Spinal cord (tissue), 10 donors: ENCODE data around the gene PNPLA7. TPM values are rescaled to one million over a fixed set of nuclear protein-coding genes. Genes with fewer than 3 reads are reported as not detected.
A peak's percentile ranks its signal among the peaks of the same experiment; 100 is the strongest.

Experiments used
- DNase-seq, 6 donors: peaks; one replicate each; pipeline versions ENCODE4 v3.0.0 to v3.0.0-alpha.2; 2013 to 2015; ENCODE audit warnings: low spot score in 6 of 6, low read depth in 4 of 6
- H3K27ac ChIP-seq: one replicate; pipeline ENCODE4 v1.5.1; 2013; ENCODE audit warnings: low read depth, low read length, control low read depth
- H3K27me3 ChIP-seq: one replicate; pipeline ENCODE4 v1.6.1; 2013; ENCODE audit warnings: low read length; ENCODE audit not compliant: control insufficient read depth, insufficient read depth
- H3K36me3 ChIP-seq: one replicate; pipeline ENCODE4 v1.6.1; 2013; ENCODE audit warnings: low read length; ENCODE audit not compliant: control insufficient read depth, insufficient read depth
- H3K4me1 ChIP-seq: one replicate; pipeline ENCODE4 v1.6.1; 2013; ENCODE audit warnings: low read length; ENCODE audit not compliant: control insufficient read depth, insufficient read depth
- H3K4me3 ChIP-seq: one replicate; pipeline ENCODE4 v1.5.1; 2013; ENCODE audit warnings: low read depth, low read length, control low read depth
- H3K9me3 ChIP-seq: one replicate; pipeline ENCODE4 v1.6.1; 2013; ENCODE audit warnings: low read length; ENCODE audit not compliant: control insufficient read depth, insufficient read depth
- whole genome bisulfite sequencing: methylation state at CpG from one replicate; pipeline ENCODE4 v1.1.5; 2013; ENCODE audit warnings: missing lambda C conversion rate; ENCODE audit not compliant: insufficient coverage; 5-methylcytosine and 5-hydroxymethylcytosine counted together
- polyA plus RNA-seq, 2 donors: library from polyadenylated mRNA; unstranded; fragments of 120-200 nt; gene quantifications; one replicate each; pipeline ENCODE4 v1.2.1, GENCODE V29; 2013; ENCODE audit not compliant: insufficient read length in 2 of 2
- total RNA-seq, 2 donors: library from RNA; depleted of rRNA in 1 of 2; stranded (reverse); fragments of 120-200 nt in 1 of 2; fragments of >200 nt in 1 of 2; gene quantifications; one replicate each; pipeline versions ENCODE4 v1.2.3 to v1.2.4, GENCODE V29; 2013 to 2014
- donor health status: healthy.

Gene PNPLA7
- total and polyA plus RNA-seq, 4 donors: 0.89 to 6.6 (median 4.4) TPM

DNA sequence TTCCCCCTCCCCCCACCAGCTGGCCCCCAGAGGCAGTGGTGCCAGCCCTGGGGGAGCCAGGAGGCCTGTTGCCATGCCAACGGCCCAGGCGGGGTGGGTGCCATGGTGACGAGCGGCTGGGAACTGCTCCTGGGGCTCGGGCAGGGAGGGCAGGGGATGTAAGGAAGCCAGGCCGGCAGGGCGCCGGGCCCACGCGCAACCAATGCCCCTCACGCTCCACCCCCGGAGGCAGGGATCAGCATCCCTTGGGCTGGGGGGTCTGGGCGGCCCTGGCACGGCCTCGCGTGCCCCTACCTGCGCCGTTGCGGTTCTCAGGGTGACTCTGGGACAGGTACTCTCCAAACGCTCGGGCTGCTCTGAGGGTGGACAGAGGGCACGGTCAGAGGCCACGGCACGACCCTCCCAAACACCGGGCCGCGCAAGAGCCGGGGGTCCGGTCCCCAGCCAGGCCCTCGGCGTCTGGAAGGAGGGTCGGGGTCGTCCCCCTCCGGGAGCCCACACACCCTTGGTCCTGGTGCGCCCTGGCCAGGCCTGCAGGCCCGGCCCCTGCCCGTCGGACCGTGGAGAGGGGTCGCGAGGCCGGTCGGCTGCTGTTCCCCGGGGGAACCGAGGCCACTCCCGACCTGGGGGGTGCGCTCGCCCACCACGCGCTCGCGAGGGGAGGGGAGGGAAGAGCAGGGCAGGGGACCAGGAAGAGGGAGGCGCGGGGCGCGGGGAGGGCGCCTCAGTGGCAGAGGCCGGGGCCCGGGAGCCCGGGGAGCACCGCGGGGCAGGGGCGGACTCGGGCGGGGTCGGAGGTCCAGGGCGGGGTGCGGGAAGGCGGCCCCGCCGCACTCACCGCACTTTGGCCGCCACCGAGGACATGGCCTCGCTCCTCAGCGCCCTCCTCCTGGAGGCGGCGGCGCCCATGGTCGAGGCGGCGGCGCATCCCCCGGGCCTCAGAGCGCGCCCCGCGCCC is 91.7 kb downstream of the PNPLA7 start:
- H3K27me3 ChIP-seq: no peaks in the 10 kb centered on the region
- DNase-seq: peak in 4 of 6 donors; percentile 58 to 95 (median 73)
- H3K27ac ChIP-seq: peak overlapping the region; percentile 78
- H3K36me3 ChIP-seq: peaks cover 82% of the 10 kb centered on the region
- 1% methylated on average over 88 of the region's 88 CpGs for WGBS
- no peaks in the 10 kb centered on the region for H3K9me3 ChIP-seq
- H3K4me3 ChIP-seq: peak overlapping the region; percentile 48
- peaks cover 67% of the 10 kb centered on the region for H3K4me1 ChIP-seq

DNA sequence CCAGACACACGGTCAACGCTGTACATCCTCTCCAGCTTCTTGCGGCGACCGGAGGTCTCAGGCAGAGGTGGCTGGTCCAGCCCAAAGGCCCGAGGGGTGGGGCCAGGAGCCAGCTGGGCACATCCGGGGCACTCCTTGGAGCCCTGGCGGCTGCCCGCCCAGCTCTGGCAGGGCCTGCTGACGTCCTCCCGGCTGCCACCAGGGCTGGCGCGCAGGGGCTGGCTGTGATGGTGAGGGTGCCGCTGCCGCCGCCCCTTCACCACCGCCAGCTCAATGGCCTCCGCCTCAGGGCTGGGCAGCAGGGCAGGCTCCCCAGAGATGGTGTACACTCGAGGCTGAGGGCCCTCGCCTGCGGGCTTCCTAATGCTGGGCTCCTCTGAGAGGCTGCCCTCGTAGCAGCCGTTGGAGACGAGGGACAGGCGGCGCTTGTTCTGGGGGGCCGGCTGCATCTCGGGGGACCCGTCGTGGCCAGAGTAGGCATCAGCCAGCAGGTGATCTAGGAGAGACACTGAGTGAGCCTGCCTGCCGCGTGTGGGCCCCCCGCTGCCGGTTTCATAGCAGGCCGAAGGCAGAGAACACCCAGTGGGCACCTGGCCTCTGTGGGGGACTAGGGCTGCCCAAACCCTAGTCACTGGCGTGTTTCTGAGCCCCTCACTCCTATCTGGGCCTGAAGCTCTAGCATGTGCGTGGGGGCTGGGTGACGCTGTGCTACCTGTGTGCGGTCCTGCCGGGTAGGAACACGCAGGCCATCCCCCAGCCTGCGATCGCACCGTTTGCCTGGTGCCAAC is 92.6 kb downstream of the PNPLA7 start:
- 43% methylated on average over 44 of the region's 44 CpGs for WGBS
- H3K4me1 ChIP-seq: peaks cover 76% of the 10 kb centered on the region
- H3K36me3 ChIP-seq: peaks cover 82% of the 10 kb centered on the region
- no peaks in the 10 kb centered on the region for H3K27me3 ChIP-seq
- no peaks in the 10 kb centered on the region for H3K9me3 ChIP-seq
- DNase-seq: peak in 1 of 6 donors; percentile 40
- peak overlapping the region; percentile 48 for H3K4me3 ChIP-seq
- H3K27ac ChIP-seq: peak overlapping the region; percentile 78

DNA sequence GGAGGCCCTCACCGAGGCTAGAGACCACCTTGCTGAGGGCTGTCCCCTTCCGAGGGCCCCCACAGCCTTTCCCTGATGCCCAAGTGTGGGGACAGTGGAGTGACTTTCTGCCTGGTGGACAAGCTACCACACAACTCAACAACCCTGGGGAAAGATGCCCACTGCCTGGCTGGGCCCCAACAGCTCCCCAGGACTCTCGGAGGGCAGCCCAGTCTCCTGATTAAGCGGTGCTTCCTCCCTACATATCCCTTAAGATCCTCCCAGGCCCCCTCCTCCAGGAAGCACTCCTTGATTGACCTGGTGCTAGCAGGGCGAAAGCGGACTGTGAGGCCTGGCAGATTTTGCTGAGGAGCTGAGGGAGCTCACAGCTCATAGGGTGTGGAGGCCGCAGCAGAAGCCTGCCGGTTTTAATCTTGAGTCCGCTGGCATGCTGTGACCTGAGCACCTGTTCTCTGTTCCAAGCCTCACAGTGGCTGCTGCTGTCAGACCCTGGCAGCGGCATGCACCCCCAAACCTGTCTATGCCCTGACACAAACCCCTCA is 93.3 kb downstream of the PNPLA7 start:
- Histone ChIP-seq H3K4me3 (no peak overlapping the region), H3K27me3 (no peaks in the 10 kb centered on the region), H3K4me1 (peaks cover 78% of the 10 kb centered on the region), H3K36me3 (peaks cover 82% of the 10 kb centered on the region), H3K9me3 (no peaks in the 10 kb centered on the region), H3K27ac (peak overlapping the region; percentile 78)
- no peak for DNase-seq
- WGBS: 79% methylated on average over 9 of the region's 10 CpGs

DNA sequence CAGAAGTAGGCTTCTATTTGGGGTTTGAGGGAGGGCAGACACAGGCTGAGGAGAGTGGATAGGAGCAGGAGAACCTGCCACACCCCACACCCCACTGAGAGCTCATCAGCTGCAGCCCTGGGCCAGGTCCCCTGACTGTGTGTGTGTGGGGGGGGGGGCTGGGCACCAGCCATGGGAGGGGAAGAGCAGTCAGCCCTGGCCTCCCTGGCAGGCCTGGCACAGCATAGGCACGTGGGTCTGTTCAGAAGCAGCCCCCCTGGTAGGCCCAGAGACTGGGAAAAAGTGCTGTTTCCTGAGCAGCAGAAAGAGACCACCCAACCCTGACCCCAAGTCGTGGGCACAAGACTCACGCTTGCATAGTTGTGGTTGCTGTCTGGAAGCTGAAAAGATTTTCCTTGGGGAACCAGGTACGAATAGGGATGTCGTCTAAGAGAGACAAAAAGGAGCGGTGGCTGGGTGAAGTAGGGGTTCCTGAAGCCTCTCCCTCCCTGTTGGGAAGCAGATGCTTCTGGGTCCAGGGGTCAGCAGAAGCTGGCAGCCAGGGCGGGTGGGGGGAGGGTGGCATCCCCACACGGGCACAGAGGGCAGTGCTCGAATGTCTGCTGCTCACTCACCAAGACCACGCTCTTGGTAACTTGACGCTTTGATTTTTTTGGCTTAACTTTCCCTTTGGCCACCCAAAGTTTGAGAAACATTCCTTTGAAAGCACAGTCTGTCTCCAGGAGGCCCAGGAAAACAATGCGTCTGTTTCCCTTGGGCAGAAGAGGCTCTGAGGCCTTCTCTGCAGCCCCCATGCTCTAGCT is 93.9 kb downstream of the PNPLA7 start:
- WGBS: 35% methylated on average over 10 of the region's 12 CpGs
- Histone ChIP-seq H3K9me3 (no peaks in the 10 kb centered on the region), H3K4me3 (no peak overlapping the region), H3K36me3 (peaks cover 81% of the 10 kb centered on the region), H3K27me3 (no peaks in the 10 kb centered on the region), H3K27ac (peak overlapping the region; percentile 78), H3K4me1 (peaks cover 75% of the 10 kb centered on the region)
- DNase-seq: peak in 2 of 6 donors; percentile 71 to 88

DNA sequence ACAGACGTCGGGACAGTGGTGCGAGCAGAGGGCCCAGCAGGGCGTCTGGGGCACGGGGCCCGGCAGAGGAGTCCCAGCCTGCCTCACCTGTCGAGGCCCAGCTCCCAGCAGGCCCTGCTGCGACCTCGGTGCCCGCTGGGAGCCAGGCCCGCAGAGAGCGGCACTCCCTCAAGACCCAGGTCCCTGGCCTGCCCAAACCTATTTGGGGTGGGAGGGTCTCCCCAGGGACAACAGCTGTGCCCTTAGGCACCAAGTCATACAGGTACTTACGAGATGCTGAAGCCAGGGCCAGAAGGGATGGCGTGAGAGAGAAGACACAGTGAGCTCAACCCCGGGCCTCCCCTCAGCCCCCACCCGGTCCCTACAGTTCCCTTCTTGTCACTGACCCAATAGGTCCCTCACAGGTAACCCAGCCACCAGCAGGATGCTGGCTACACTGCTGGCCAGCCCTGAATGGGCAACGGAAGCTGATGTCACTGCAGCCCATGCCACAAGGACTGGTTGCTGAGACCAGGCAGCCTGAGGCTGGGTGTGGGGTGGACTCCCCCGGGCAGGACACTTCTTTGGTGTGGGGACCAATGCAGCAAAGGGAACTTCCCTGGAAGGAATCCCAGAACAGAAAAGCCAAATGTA is 94.7 kb downstream of the PNPLA7 start:
- Histone ChIP-seq H3K36me3 (peaks cover 77% of the 10 kb centered on the region), H3K4me1 (peaks cover 75% of the 10 kb centered on the region), H3K9me3 (no peaks in the 10 kb centered on the region), H3K4me3 (no peak overlapping the region), H3K27me3 (no peaks in the 10 kb centered on the region), H3K27ac (peak overlapping the region; percentile 78)
- 81% methylated on average over 18 of the region's 18 CpGs for WGBS
- no peak for DNase-seq

DNA sequence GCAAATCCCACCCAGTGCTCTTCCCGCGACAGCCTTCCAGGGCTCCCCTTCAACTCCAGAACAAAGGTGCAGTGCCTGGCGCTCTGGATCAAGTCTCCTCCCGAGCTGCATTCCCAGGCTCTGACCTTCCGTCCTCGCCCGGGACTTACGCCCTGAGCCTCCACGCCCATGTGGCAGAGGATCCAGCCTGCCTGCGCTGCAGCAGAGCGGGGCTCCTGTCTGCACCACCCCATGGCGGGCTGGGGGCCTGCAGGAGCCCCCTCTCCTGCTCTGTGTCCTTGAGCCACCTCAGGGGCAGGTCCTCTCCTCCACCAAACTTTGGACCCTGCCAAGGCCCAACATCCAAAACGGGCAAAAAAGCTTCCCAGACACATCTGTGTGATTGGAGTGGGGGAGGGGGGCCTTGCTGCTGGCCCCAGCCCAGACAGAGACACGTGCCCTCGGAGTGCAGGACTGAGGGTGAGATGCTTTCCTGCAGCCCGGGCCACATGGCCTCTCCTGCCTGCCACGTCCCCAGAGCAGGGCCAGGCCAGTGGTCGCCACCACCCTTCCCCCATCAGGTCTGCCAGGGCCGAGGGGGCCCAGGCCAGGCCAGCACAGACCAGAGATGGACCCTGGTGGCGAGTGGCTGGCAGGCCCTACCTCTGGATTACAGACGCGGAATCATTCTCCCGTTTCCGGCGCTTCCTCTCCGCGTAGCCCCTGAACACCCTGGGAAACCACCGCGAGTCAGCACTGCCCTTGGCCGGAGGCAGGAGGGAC is 95.4 kb downstream of the PNPLA7 start:
- Histone ChIP-seq H3K4me3 (peak overlapping the region; percentile 27), H3K36me3 (peaks cover 80% of the 10 kb centered on the region), H3K9me3 (no peaks in the 10 kb centered on the region), H3K27me3 (no peaks in the 10 kb centered on the region), H3K27ac (peak overlapping the region; percentile 61), H3K4me1 (peaks cover 71% of the 10 kb centered on the region)
- WGBS: 53% methylated on average over 23 of the region's 30 CpGs
- DNase-seq: peak in 1 of 6 donors; percentile 40

DNA sequence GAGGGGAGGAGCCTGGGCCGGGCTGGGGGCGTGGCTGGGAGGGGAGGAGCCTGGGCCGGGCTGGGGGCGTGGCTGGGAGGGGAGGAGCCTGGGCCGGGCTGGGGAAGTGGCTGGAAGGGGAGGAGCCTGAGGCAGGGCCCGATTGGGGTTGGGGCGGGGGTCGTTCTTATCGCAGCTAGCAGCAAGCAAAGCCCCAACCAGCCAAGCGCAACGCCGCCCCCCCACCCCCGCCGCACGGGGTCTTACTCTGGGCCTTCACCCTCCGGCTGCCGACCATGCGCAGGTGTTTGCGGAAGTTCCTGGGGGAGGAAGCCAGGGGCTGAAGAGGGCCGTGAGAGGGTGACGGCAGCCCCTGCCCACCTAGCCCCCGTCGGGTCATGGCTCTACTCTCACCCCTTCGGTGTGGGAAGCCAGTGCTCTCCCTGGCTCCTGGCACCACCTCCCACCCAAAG is 96.0 kb downstream of the PNPLA7 start:
- Histone ChIP-seq H3K27ac (peak overlapping the region; percentile 61), H3K4me1 (peaks cover 72% of the 10 kb centered on the region), H3K27me3 (no peaks in the 10 kb centered on the region), H3K36me3 (peaks cover 86% of the 10 kb centered on the region), H3K9me3 (no peaks in the 10 kb centered on the region), H3K4me3 (peak overlapping the region; percentile 27)
- DNase-seq: peak in 2 of 6 donors; percentile 37 to 52
- WGBS: 24% methylated on average over 18 of the region's 24 CpGs

DNA sequence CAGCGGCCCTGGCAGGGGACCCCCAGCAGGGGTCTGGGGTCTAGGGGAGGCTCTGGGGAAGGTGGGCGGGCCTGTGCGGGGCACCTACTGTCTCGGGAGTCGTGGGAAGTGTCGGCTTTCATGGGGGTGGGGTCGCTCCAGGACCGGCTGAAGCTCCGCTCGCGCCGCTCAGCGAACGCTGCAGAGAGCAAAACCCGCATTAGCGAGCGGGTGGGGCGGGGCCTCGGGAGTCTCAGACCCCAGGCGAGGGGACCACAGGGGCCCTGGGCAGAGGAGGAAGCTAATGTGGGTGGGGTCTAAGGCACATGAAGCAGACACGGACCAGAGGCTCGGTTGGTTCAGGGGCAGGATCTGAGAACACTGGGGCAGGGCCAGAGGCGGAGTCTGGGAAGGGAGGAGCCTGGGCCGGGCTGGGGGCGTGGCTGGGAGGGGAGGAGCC is 96.5 kb downstream of the PNPLA7 start:
- peaks cover 77% of the 10 kb centered on the region for H3K4me1 ChIP-seq
- peak overlapping the region; percentile 2 for H3K27ac ChIP-seq
- 27% methylated on average over 23 of the region's 25 CpGs for WGBS
- H3K4me3 ChIP-seq: peak overlapping the region; percentile 24
- DNase-seq: peak in 2 of 6 donors; percentile 77 to 83
- H3K9me3 ChIP-seq: no peaks in the 10 kb centered on the region
- peaks cover 91% of the 10 kb centered on the region for H3K36me3 ChIP-seq
- H3K27me3 ChIP-seq: no peaks in the 10 kb centered on the region
